Muscle of leg (tissue), 11 donors: ENCODE data around the gene NFKB2. TPM values are rescaled to one million over a fixed set of nuclear protein-coding genes. Genes with fewer than 3 reads are reported as not detected.

Experiments
- DNase-seq: peaks from one replicate; pipeline ENCODE4 v3.0.0; 2013
- H3K27ac ChIP-seq: one replicate; pipeline ENCODE4 v1.5.1; 2013; ENCODE audit warnings: mild to moderate bottlenecking, low read length, control low read depth
- H3K27me3 ChIP-seq: one replicate; pipeline ENCODE4 v1.6.1; 2013; ENCODE audit warnings: low read length; ENCODE audit not compliant: control insufficient read depth, insufficient read depth
- H3K36me3 ChIP-seq: one replicate; pipeline ENCODE4 v1.6.1; 2013; ENCODE audit warnings: low read length; ENCODE audit not compliant: control insufficient read depth, insufficient read depth
- H3K4me1 ChIP-seq: one replicate; pipeline ENCODE4 v1.6.1; 2013; ENCODE audit warnings: low read length; ENCODE audit not compliant: control insufficient read depth, insufficient read depth
- H3K4me3 ChIP-seq: one replicate; pipeline ENCODE4 v1.5.1; 2013; ENCODE audit warnings: low read length, control low read depth
- H3K9me3 ChIP-seq: replicated peaks from 2 replicates; pipeline ENCODE4 v1.6.1; 2013; ENCODE audit warnings: low read depth, low read length; ENCODE audit not compliant: control insufficient read depth
- WGBS: methylation state at CpG from one replicate; pipeline ENCODE4 v1.1.5; 2013; ENCODE audit warnings: missing lambda C conversion rate; ENCODE audit not compliant: insufficient coverage; 5-methylcytosine and 5-hydroxymethylcytosine counted together
- polyA plus RNA-seq, 8 donors: library from polyadenylated mRNA; unstranded; fragments of 120-200 nt; gene quantifications; one replicate each; pipeline versions ENCODE4 v1.2.1 to v1.2.3, GENCODE V29; 2013; ENCODE audit warnings: inconsistent platforms in 1 of 8, low replicate concordance in 1 of 8; ENCODE audit not compliant: insufficient read length in 8 of 8, insufficient read depth in 1 of 8
- total RNA-seq: library from RNA; stranded (reverse); fragments of 120-200 nt; gene quantifications from one replicate; pipeline ENCODE4 v1.2.4, GENCODE V29; 2013

The NFKB2 gene
- total and polyA plus RNA-seq, 9 donors: 13.2 to 21.2 (median 16.8) TPM

GRCh38 chr10:102400598-102401341 lies 5.3 kb downstream of the NFKB2 start:
- Histone ChIP-seq H3K9me3 (no peaks in the 10 kb centered on the region), H3K27me3 (no peaks in the 10 kb centered on the region), H3K36me3 (peaks cover 52% of the 10 kb centered on the region), H3K27ac (no peak overlapping the region), H3K4me1 (peaks cover 24% of the 10 kb centered on the region), H3K4me3 (no peak overlapping the region)
- DNase-seq: no peak
- WGBS: 94% methylated on average over 20 of the region's 22 CpGs

- DNase-seq: no peak
- H3K27ac ChIP-seq: no peak overlapping the region
- H3K36me3 ChIP-seq: peaks cover 52% of the 10 kb centered on the region
- no peaks in the 10 kb centered on the region for H3K27me3 ChIP-seq
- H3K9me3 ChIP-seq: no peaks in the 10 kb centered on the region
- H3K4me3 ChIP-seq: no peak overlapping the region
- 76% methylated on average over 6 of the region's 8 CpGs for WGBS
- H3K4me1 ChIP-seq: peaks cover 19% of the 10 kb centered on the region
Observed at GRCh38 chr10:102401342-102401654, 5.8 kb downstream of the NFKB2 start.

- peaks cover 14% of the 10 kb centered on the region for H3K4me1 ChIP-seq
- WGBS: 84% methylated on average over 8 of the region's 18 CpGs
- peaks cover 46% of the 10 kb centered on the region for H3K36me3 ChIP-seq
- H3K27me3 ChIP-seq: no peaks in the 10 kb centered on the region
- H3K9me3 ChIP-seq: no peaks in the 10 kb centered on the region
- DNase-seq: peak; percentile 19
- no peak overlapping the region for H3K27ac ChIP-seq
- no peak overlapping the region for H3K4me3 ChIP-seq
Observed at GRCh38 chr10:102401735-102402511, 6.4 kb downstream of the NFKB2 start.

DNA sequence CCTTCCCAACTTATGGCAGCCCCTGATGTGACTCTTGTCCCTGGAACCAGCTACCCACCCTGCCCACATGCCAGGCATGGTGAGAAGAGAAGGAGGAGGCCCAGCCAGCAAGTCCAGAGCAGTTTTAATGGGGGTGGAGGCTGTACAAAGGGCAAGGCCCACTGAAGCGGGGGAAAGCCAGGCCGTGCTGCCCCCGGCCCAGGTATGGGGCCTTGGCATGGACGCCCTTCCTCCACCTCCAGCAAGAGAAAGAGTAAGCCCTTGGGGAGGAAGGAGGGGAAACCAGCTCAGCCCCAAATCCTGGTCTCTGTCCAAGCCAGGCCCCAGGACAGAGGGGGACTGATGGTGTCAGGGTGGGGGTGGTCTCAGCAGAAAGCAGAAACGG lies 7.0 kb downstream of the NFKB2 start:
- WGBS: no CpG with 5 or more reads among the region's 5 CpGs
- no peak overlapping the region for H3K4me3 ChIP-seq
- peaks cover 2% of the 10 kb centered on the region for H3K27me3 ChIP-seq
- H3K27ac ChIP-seq: no peak overlapping the region
- H3K4me1 ChIP-seq: peaks cover 14% of the 10 kb centered on the region
- DNase-seq: peak; percentile 4
- peaks cover 44% of the 10 kb centered on the region for H3K36me3 ChIP-seq
- H3K9me3 ChIP-seq: no peaks in the 10 kb centered on the region

DNA sequence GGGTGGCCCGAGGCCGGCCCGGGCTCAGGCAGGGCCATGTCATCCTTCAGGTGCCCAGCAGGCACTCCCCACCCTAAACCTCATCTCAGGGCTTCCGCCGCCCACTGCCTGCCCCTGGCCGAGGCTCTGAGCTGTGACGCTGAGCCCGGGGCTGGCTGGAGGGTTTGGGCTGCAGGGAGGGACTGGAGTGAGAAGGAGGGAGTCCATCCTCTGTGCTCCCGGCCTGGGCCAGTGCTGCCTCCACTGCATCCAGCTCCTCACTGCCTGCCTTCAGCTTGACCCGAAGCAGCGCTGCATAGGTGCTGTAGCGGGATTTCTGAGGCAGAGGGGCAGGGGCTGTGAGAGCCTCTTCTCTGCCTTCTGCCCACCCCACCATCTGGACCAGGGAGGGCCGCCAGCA lies 7.6 kb downstream of the NFKB2 start:
- peaks cover 8% of the 10 kb centered on the region for H3K27me3 ChIP-seq
- H3K4me3 ChIP-seq: no peak overlapping the region
- H3K4me1 ChIP-seq: peaks cover 15% of the 10 kb centered on the region
- no CpG with 5 or more reads among the region's 13 CpGs for WGBS
- H3K36me3 ChIP-seq: peaks cover 38% of the 10 kb centered on the region
- no peaks in the 10 kb centered on the region for H3K9me3 ChIP-seq
- DNase-seq: no peak
- H3K27ac ChIP-seq: no peak overlapping the region

- Histone ChIP-seq H3K27ac (no peak overlapping the region), H3K4me1 (peaks cover 18% of the 10 kb centered on the region), H3K36me3 (peaks cover 33% of the 10 kb centered on the region), H3K4me3 (no peak overlapping the region), H3K9me3 (no peaks in the 10 kb centered on the region), H3K27me3 (peaks cover 18% of the 10 kb centered on the region)
- WGBS: 94% methylated on average over 16 of the region's 17 CpGs
- DNase-seq: no peak
Observed at GRCh38 chr10:102404361-102405107, 9.0 kb downstream of the NFKB2 start.

- H3K27ac ChIP-seq: no peak overlapping the region
- no peak for DNase-seq
- H3K4me3 ChIP-seq: no peak overlapping the region
- peaks cover 24% of the 10 kb centered on the region for H3K27me3 ChIP-seq
- H3K4me1 ChIP-seq: peaks cover 18% of the 10 kb centered on the region
- no peaks in the 10 kb centered on the region for H3K9me3 ChIP-seq
- peaks cover 28% of the 10 kb centered on the region for H3K36me3 ChIP-seq
- WGBS: 85% methylated on average over 15 of the region's 19 CpGs
Observed at GRCh38 chr10:102405108-102405571, 9.6 kb downstream of the NFKB2 start.

GRCh38 chr10:102405632-102406031 lies 10.1 kb downstream of the NFKB2 start:
- WGBS: 90% methylated on average over 3 of the region's 6 CpGs
- H3K36me3 ChIP-seq: peaks cover 23% of the 10 kb centered on the region
- DNase-seq: no peak
- H3K4me1 ChIP-seq: peaks cover 22% of the 10 kb centered on the region
- no peaks in the 10 kb centered on the region for H3K9me3 ChIP-seq
- no peak overlapping the region for H3K4me3 ChIP-seq
- peaks cover 29% of the 10 kb centered on the region for H3K27me3 ChIP-seq
- no peak overlapping the region for H3K27ac ChIP-seq

DNA sequence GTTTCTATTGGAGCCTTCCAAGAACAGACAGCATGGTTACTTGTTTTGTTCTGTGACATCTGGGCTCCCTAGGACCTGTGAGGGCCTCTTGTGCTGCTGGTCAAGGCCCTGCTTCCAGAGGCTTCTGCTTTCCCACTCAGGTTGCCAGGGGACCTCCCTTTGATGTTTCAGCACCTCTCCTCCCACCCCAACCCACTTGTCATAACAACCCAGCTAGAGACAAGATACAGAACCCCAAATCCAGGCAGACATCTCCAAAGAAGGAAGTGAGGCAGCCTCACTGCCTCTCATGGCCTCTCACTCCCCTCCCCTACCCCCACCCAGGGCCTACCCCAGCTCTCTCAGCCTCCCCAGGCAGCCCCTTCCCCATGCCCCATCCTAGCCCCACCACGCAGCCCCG lies 11.3 kb downstream of the NFKB2 start:
- Histone ChIP-seq H3K9me3 (no peaks in the 10 kb centered on the region), H3K4me1 (peaks cover 28% of the 10 kb centered on the region), H3K4me3 (no peak overlapping the region), H3K27ac (no peak overlapping the region), H3K36me3 (peaks cover 11% of the 10 kb centered on the region), H3K27me3 (peaks cover 41% of the 10 kb centered on the region)
- DNase-seq: no peak
- no CpG with 5 or more reads among the region's 2 CpGs for WGBS
